WTC11 (cell line): Measurements from ENCODE around the gene CAMK2A. TPM values are rescaled to one million over a fixed set of nuclear protein-coding genes. Genes with fewer than 3 reads are reported as not detected.

Experiments
- ATAC-seq: fragments of 200-7000 bp; cut with Tn5 transposase; 2 replicates; pipeline ENCODE4 v1.10.0; 2021; ENCODE audit warnings: mild to moderate bottlenecking, moderate library complexity
- CTCF ChIA-PET: fragments of 300-600 bp; sonication (Branson Sonifier 250); formaldehyde crosslinking; loops from one replicate; lab custom pipeline; 2021; ENCODE audit warnings: antibody characterized with exemption; lab: Charles Lee
- POLR2A ChIA-PET: fragments of 350-600 bp; sonication (Branson Sonifier 250); formaldehyde crosslinking; loops from one replicate; lab custom pipeline; 2021; ENCODE audit warnings: antibody characterized with exemption; lab: Charles Lee
- DNase-seq: peaks from one replicate; pipeline ENCODE4 v3.0.0; 2021; ENCODE audit warnings: low spot score
- H3K27ac Mint-ChIP-seq: 2 replicates; pipeline ENCODE4 v1.8.0; 2021; ENCODE audit warnings: mixed read lengths
- H3K27me3 Mint-ChIP-seq: 2 replicates; pipeline ENCODE4 v1.8.0; 2021; ENCODE audit warnings: low read depth, mild to moderate bottlenecking, moderate library complexity, mixed read lengths
- H3K36me3 Mint-ChIP-seq: 2 replicates; pipeline ENCODE4 v1.8.0; 2021; ENCODE audit warnings: mixed read lengths
- H3K4me1 Mint-ChIP-seq: 2 replicates; pipeline ENCODE4 v1.8.0; 2022; ENCODE audit warnings: mixed read lengths
- H3K4me3 Mint-ChIP-seq: 2 replicates; pipeline ENCODE4 v1.8.0; 2021; ENCODE audit warnings: mild to moderate bottlenecking, moderate library complexity, mixed read lengths
- H3K9me3 Mint-ChIP-seq: 2 replicates; pipeline ENCODE4 v1.8.0; 2021; ENCODE audit warnings: mixed read lengths
- EMX1 ChIP-seq: fragments of 250-450 bp; sonication (Bioruptor Pico); IDR thresholded peaks from 2 replicates; pipeline ENCODE4 v1.8.0; 2021; ENCODE audit warnings: mild to moderate bottlenecking
- ETV6 ChIP-seq: sonication (generic); formaldehyde crosslinking; IDR thresholded peaks from 2 replicates; pipeline ENCODE4 v1.8.1; 2022; ENCODE audit warnings: mild to moderate bottlenecking, missing genetic modification reagents
- JAZF1 ChIP-seq: fragments of 250-450 bp; sonication (Bioruptor Pico); IDR thresholded peaks from 2 replicates; pipeline ENCODE4 v1.9.0; 2021; ENCODE audit warnings: moderate library complexity, mild to moderate bottlenecking, inconsistent platforms
- KAT7 ChIP-seq: sonication (generic); formaldehyde crosslinking; IDR thresholded peaks from 2 replicates; pipeline ENCODE4 v1.8.1; 2023; ENCODE audit warnings: missing genetic modification reagents, mild to moderate bottlenecking, borderline replicate concordance
- RELA ChIP-seq: sonication (generic); formaldehyde crosslinking; IDR thresholded peaks from 2 replicates; pipeline ENCODE4 v1.8.1; 2022; ENCODE audit warnings: missing genetic modification reagents, mild to moderate bottlenecking, borderline replicate concordance
- TCF7 ChIP-seq: sonication (generic); formaldehyde crosslinking; IDR thresholded peaks from 2 replicates; pipeline ENCODE4 v1.8.0; 2022; ENCODE audit warnings: mild to moderate bottlenecking, low read depth, missing genetic modification reagents, moderate library complexity
- ZNF138 ChIP-seq: sonication (generic); formaldehyde crosslinking; conservative IDR thresholded peaks from 2 replicates; pipeline ENCODE4 v1.8.1; 2022; ENCODE audit warnings: mild to moderate bottlenecking, moderate library complexity, missing genetic modification reagents
- ZNF671 ChIP-seq: fragments of 250-450 bp; sonication (Bioruptor Pico); IDR thresholded peaks from 2 replicates; pipeline ENCODE4 v1.8.0; 2021; ENCODE audit warnings: mild to moderate bottlenecking
- total RNA-seq: library from RNA; stranded (reverse); gene quantifications from 3 replicates; pipeline ENCODE4 v1.2.3, GENCODE V29; 2021
- TF ChIP-seq, protein P1 (sequence below): sonication (generic); formaldehyde crosslinking; IDR thresholded peaks from 2 replicates; pipeline ENCODE4 v1.8.0; 2022; ENCODE audit warnings: missing genetic modification reagents
- TF ChIP-seq, protein P2 (sequence below): sonication (generic); formaldehyde crosslinking; IDR thresholded peaks from 2 replicates; pipeline ENCODE4 v1.8.1; 2022; ENCODE audit warnings: mild to moderate bottlenecking, moderate library complexity, missing genetic modification reagents
- TF ChIP-seq, protein P3 (sequence below): sonication (generic); formaldehyde crosslinking; IDR thresholded peaks from 2 replicates; pipeline ENCODE4 v1.8.1; 2023; ENCODE audit warnings: mild to moderate bottlenecking, missing genetic modification reagents, moderate library complexity
- TF ChIP-seq, protein P4 (sequence below): fragments of 250-450 bp; sonication (Bioruptor Pico); conservative IDR thresholded peaks from 2 replicates; pipeline ENCODE4 v1.9.0; 2021; ENCODE audit warnings: mild to moderate bottlenecking
- TF ChIP-seq, protein P5 (sequence below): sonication (generic); formaldehyde crosslinking; IDR thresholded peaks from 2 replicates; pipeline ENCODE4 v1.8.1; 2022; ENCODE audit warnings: low read depth, mild to moderate bottlenecking, moderate library complexity, missing genetic modification reagents, borderline replicate concordance
- TF ChIP-seq, protein P6 (sequence below): sonication (generic); formaldehyde crosslinking; IDR thresholded peaks from 2 replicates; pipeline ENCODE4 v1.8.1; 2023; ENCODE audit warnings: mild to moderate bottlenecking, missing genetic modification reagents
- TF ChIP-seq, protein P7 (sequence below): sonication (generic); formaldehyde crosslinking; IDR thresholded peaks from 2 replicates; pipeline ENCODE4 v1.8.0; 2022; ENCODE audit warnings: mild to moderate bottlenecking, missing genetic modification reagents
- TF ChIP-seq, protein P8 (sequence below): fragments of 250-450 bp; sonication (Bioruptor Pico); IDR thresholded peaks from 2 replicates; pipeline ENCODE4 v2.1.2; 2022; ENCODE audit warnings: mild to moderate bottlenecking, moderate library complexity

The CAMK2A gene
- total RNA-seq, 1 experiment from 2014 or later: 0.13 TPM

DNA sequence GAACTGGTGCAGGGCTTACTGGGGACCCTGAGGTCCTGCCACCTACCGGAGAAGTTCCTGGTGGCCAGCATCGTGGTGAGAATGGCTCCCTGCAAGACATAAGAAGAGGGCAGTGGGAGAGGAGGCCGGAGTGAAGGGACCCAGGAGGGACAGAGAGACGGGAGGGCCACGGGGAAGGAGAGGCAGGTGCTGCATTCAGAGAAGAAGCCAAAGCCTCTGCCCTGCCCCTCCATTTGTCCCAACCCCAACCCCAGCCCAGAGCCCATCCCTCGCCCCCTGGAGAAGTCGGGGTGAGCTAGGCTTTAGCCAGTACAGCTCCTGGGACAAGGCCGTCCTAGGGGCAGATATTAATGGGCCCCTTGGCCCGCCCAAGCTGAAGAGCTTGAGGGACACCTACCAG is 41.8 kb downstream of the CAMK2A start:
- no peak for DNase-seq
- POLR2A ChIA-PET: no interaction called here
- ATAC-seq: no peak
- H3K27ac Mint-ChIP-seq: no peak overlapping the region
- TF ChIP-seq ETV6 (CRISPR knock-in tag) (no peak), EMX1 (CRISPR knock-in tag) (no peak), ZNF138 (CRISPR knock-in tag) (no peak), JAZF1 (CRISPR knock-in tag) (no peak), KAT7 (no peak), TCF7 (CRISPR knock-in tag) (no peak), RELA (CRISPR knock-in tag) (no peak), ZNF671 (CRISPR knock-in tag) (no peak)
- TF ChIP-seq, protein P1, sequence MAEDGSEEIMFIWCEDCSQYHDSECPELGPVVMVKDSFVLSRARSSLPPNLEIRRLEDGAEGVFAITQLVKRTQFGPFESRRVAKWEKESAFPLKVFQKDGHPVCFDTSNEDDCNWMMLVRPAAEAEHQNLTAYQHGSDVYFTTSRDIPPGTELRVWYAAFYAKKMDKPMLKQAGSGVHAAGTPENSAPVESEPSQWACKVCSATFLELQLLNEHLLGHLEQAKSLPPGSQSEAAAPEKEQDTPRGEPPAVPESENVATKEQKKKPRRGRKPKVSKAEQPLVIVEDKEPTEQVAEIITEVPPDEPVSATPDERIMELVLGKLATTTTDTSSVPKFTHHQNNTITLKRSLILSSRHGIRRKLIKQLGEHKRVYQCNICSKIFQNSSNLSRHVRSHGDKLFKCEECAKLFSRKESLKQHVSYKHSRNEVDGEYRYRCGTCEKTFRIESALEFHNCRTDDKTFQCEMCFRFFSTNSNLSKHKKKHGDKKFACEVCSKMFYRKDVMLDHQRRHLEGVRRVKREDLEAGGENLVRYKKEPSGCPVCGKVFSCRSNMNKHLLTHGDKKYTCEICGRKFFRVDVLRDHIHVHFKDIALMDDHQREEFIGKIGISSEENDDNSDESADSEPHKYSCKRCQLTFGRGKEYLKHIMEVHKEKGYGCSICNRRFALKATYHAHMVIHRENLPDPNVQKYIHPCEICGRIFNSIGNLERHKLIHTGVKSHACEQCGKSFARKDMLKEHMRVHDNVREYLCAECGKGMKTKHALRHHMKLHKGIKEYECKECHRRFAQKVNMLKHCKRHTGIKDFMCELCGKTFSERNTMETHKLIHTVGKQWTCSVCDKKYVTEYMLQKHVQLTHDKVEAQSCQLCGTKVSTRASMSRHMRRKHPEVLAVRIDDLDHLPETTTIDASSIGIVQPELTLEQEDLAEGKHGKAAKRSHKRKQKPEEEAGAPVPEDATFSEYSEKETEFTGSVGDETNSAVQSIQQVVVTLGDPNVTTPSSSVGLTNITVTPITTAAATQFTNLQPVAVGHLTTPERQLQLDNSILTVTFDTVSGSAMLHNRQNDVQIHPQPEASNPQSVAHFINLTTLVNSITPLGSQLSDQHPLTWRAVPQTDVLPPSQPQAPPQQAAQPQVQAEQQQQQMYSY: no peak
- TF ChIP-seq, protein P2, sequence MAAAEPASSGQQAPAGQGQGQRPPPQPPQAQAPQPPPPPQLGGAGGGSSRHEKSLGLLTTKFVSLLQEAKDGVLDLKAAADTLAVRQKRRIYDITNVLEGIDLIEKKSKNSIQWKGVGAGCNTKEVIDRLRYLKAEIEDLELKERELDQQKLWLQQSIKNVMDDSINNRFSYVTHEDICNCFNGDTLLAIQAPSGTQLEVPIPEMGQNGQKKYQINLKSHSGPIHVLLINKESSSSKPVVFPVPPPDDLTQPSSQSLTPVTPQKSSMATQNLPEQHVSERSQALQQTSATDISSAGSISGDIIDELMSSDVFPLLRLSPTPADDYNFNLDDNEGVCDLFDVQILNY: no peak
- TF ChIP-seq, protein P3, sequence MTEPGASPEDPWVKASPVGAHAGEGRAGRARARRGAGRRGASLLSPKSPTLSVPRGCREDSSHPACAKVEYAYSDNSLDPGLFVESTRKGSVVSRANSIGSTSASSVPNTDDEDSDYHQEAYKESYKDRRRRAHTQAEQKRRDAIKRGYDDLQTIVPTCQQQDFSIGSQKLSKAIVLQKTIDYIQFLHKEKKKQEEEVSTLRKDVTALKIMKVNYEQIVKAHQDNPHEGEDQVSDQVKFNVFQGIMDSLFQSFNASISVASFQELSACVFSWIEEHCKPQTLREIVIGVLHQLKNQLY (CRISPR knock-in tag): no peak
- TF ChIP-seq, protein P4, sequence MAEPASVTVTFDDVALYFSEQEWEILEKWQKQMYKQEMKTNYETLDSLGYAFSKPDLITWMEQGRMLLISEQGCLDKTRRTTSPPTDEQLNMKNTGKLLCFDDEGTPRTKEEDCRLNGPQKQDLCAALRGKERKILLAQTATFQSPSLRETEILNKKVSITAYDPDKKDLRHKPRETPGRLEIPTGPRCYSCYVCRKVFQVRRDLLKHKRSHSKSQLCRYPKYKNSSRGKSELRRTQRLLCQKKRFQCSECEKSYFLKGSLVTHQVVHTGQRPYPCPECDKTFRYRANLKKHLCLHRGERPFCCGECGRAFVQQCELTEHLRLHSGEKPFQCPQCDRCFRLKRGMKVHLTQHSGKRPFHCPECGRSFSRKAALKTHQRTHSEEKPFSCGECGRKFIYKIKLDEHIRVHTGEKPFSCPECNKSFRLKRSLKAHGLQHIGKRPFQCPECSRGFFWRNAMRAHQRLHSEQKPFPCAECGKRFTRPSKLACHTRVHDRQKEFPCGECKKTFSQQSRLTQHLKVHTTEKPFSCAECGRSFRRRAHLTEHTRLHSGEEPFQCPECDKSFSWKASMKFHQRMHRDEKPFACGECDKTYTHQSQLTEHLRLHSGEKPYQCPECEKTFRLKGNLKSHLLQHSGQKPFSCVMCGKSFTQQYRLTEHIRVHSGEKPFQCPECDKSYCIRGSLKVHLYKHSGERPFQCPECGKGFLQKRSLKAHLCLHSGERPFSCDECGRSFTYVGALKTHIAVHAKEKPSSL (CRISPR knock-in tag): no peak
- TF ChIP-seq, protein P5, sequence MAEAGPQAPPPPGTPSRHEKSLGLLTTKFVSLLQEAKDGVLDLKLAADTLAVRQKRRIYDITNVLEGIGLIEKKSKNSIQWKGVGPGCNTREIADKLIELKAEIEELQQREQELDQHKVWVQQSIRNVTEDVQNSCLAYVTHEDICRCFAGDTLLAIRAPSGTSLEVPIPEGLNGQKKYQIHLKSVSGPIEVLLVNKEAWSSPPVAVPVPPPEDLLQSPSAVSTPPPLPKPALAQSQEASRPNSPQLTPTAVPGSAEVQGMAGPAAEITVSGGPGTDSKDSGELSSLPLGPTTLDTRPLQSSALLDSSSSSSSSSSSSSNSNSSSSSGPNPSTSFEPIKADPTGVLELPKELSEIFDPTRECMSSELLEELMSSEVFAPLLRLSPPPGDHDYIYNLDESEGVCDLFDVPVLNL (CRISPR knock-in tag): no peak
- TF ChIP-seq, protein P6, sequence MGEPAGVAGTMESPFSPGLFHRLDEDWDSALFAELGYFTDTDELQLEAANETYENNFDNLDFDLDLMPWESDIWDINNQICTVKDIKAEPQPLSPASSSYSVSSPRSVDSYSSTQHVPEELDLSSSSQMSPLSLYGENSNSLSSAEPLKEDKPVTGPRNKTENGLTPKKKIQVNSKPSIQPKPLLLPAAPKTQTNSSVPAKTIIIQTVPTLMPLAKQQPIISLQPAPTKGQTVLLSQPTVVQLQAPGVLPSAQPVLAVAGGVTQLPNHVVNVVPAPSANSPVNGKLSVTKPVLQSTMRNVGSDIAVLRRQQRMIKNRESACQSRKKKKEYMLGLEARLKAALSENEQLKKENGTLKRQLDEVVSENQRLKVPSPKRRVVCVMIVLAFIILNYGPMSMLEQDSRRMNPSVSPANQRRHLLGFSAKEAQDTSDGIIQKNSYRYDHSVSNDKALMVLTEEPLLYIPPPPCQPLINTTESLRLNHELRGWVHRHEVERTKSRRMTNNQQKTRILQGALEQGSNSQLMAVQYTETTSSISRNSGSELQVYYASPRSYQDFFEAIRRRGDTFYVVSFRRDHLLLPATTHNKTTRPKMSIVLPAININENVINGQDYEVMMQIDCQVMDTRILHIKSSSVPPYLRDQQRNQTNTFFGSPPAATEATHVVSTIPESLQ (CRISPR knock-in tag): no peak
- TF ChIP-seq, protein P7, sequence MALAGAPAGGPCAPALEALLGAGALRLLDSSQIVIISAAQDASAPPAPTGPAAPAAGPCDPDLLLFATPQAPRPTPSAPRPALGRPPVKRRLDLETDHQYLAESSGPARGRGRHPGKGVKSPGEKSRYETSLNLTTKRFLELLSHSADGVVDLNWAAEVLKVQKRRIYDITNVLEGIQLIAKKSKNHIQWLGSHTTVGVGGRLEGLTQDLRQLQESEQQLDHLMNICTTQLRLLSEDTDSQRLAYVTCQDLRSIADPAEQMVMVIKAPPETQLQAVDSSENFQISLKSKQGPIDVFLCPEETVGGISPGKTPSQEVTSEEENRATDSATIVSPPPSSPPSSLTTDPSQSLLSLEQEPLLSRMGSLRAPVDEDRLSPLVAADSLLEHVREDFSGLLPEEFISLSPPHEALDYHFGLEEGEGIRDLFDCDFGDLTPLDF: no peak
- TF ChIP-seq, protein P8, sequence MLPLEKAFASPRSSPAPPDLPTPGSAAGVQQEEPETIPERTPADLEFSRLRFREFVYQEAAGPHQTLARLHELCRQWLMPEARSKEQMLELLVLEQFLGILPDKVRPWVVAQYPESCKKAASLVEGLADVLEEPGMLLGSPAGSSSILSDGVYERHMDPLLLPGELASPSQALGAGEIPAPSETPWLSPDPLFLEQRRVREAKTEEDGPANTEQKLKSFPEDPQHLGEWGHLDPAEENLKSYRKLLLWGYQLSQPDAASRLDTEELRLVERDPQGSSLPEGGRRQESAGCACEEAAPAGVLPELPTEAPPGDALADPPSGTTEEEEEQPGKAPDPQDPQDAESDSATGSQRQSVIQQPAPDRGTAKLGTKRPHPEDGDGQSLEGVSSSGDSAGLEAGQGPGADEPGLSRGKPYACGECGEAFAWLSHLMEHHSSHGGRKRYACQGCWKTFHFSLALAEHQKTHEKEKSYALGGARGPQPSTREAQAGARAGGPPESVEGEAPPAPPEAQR (CRISPR knock-in tag): no peak
- TF ChIP-seq, all 79 proteins: peak for 0
- no peaks in the 10 kb centered on the region for H3K9me3 Mint-ChIP-seq
- CTCF ChIA-PET: interaction anchor here (1.3 to 1.7 kb wide), 3 partner anchors 9 to 149 kb away, joined by 3 to 6 read pairs (median 4); no protein-coding TSS in a partner anchor
- no peaks in the 10 kb centered on the region for H3K4me1 Mint-ChIP-seq
- H3K4me3 Mint-ChIP-seq: no peak overlapping the region
- no peaks in the 10 kb centered on the region for H3K36me3 Mint-ChIP-seq
- no peaks in the 10 kb centered on the region for H3K27me3 Mint-ChIP-seq
